Astrocyte (in vitro differentiated cells and primary cell): Measurements from ENCODE around the gene LOC128125822.

Experiments
- DNase-seq: peaks from one replicate; pipeline ENCODE4 v3.0.0-alpha.2; 2010; ENCODE audit warnings: low read depth
- FAIRE-seq: peaks from 2 replicates; lab custom pipeline; 2011; peaks lifted over from hg19 to GRCh38; lab: Jason Lieb, UNC
- H2AFZ ChIP-seq: 2 replicates; pipeline ENCODE4 v1.6.0; 2012; ENCODE audit warnings: low read depth, low read length, inconsistent platforms
- H3K27ac ChIP-seq: 2 replicates; pipeline ENCODE4 v1.5.1; 2011; ENCODE audit warnings: low read depth, low read length, inconsistent platforms
- H3K27me3 ChIP-seq: 2 replicates; pipeline ENCODE4 v1.6.0; 2011; ENCODE audit warnings: low read length, inconsistent platforms; ENCODE audit not compliant: insufficient read depth
- H3K36me3 ChIP-seq: 2 replicates; pipeline ENCODE4 v1.5.1; 2011; ENCODE audit warnings: low read length, inconsistent platforms; ENCODE audit not compliant: insufficient read depth
- H3K4me1 ChIP-seq: 2 replicates; pipeline ENCODE4 v1.5.1; 2011; ENCODE audit warnings: low read length, inconsistent platforms; ENCODE audit not compliant: insufficient read depth
- H3K4me2 ChIP-seq: 2 replicates; pipeline ENCODE4 v1.6.0; 2012; ENCODE audit warnings: low read length, inconsistent platforms
- H3K4me3 ChIP-seq: 2 replicates; pipeline ENCODE4 v1.5.1; 2011; ENCODE audit warnings: low read depth, mild to moderate bottlenecking, low read length, inconsistent platforms; ENCODE audit not compliant: insufficient read depth
- H3K79me2 ChIP-seq: 2 replicates; pipeline ENCODE4 v1.6.0; 2012; ENCODE audit warnings: mild to moderate bottlenecking, low read length, inconsistent platforms; ENCODE audit not compliant: insufficient read depth
- H3K9ac ChIP-seq: 2 replicates; pipeline ENCODE4 v1.6.0; 2012; ENCODE audit warnings: mild to moderate bottlenecking, low read length, inconsistent platforms
- H3K9me3 ChIP-seq: 2 replicates; pipeline ENCODE4 v1.5.1; 2012; ENCODE audit warnings: low read depth, mild to moderate bottlenecking, low read length, inconsistent platforms; ENCODE audit not compliant: insufficient read depth
- H4K20me1 ChIP-seq: 2 replicates; pipeline ENCODE4 v1.6.0; 2012; ENCODE audit warnings: low read length, inconsistent platforms; ENCODE audit not compliant: insufficient read depth
- H3K27ac Mint-ChIP-seq: one replicate; pipeline ENCODE4 v1.8.0; 2021; ENCODE audit warnings: mild to moderate bottlenecking, mixed read lengths; ENCODE audit not compliant: unreplicated experiment
- H3K27me3 Mint-ChIP-seq: one replicate; pipeline ENCODE4 v1.8.0; 2021; ENCODE audit warnings: low read depth, mixed read lengths; ENCODE audit not compliant: unreplicated experiment
- H3K36me3 Mint-ChIP-seq: one replicate; pipeline ENCODE4 v1.8.0; 2021; ENCODE audit warnings: low read depth, mixed read lengths; ENCODE audit not compliant: unreplicated experiment
- H3K4me1 Mint-ChIP-seq: one replicate; pipeline ENCODE4 v1.8.0; 2021; ENCODE audit warnings: low read depth, mixed read lengths; ENCODE audit not compliant: unreplicated experiment
- H3K4me3 Mint-ChIP-seq: one replicate; pipeline ENCODE4 v1.8.0; 2021; ENCODE audit warnings: mild to moderate bottlenecking, moderate library complexity, mixed read lengths; ENCODE audit not compliant: unreplicated experiment
- H3K9me3 Mint-ChIP-seq: one replicate; pipeline ENCODE4 v1.8.0; 2021; ENCODE audit warnings: mild to moderate bottlenecking, mixed read lengths; ENCODE audit not compliant: unreplicated experiment
- CTCF ChIP-seq: IDR thresholded peaks from 2 replicates; pipeline ENCODE4 v1.5.1; 2011; ENCODE audit warnings: low read depth, mild to moderate bottlenecking, inconsistent platforms, low read length, moderate library complexity; ENCODE audit not compliant: insufficient read depth
- EZH2 ChIP-seq: IDR thresholded peaks from 2 replicates; pipeline ENCODE4 v1.6.1; 2012; ENCODE audit warnings: mild to moderate bottlenecking, low read length, inconsistent platforms; ENCODE audit not compliant: insufficient read depth

LOC128125822 gene

GRCh38 chr6:63558278-63558677 lies 14.0 kb upstream of the LOC128125822 start:
- Histone ChIP-seq H2AFZ (no peak overlapping the region), H4K20me1 (no peaks in the 10 kb centered on the region), H3K4me3 (no peak overlapping the region), H3K4me2 (no peak overlapping the region), H3K9me3 (no peaks in the 10 kb centered on the region), H3K9ac (no peak overlapping the region), H3K27ac (no peak overlapping the region), H3K27me3 (peaks cover 2% of the 10 kb centered on the region), H3K4me1 (no peaks in the 10 kb centered on the region), H3K36me3 (no peaks in the 10 kb centered on the region), H3K79me2 (no peaks in the 10 kb centered on the region)
- Mint-ChIP-seq H3K27ac (no peak overlapping the region), H3K4me1 (peaks cover 13% of the 10 kb centered on the region), H3K9me3 (peaks cover 2% of the 10 kb centered on the region), H3K4me3 (no peak overlapping the region), H3K36me3 (no peaks in the 10 kb centered on the region), H3K27me3 (no peaks in the 10 kb centered on the region)
- DNase-seq (no peak), FAIRE-seq (no peak)
- TF ChIP-seq CTCF: no peak
- TF ChIP-seq EZH2: no peak

GRCh38 chr6:63560801-63561287 lies 11.4 kb upstream of the LOC128125822 start:
- FAIRE-seq (no peak), DNase-seq (peak; percentile 38)
- H3K27me3 ChIP-seq: no peaks in the 10 kb centered on the region
- no peak overlapping the region for H3K4me2 ChIP-seq
- Mint-ChIP-seq H3K4me3 (no peak overlapping the region), H3K9me3 (peaks cover 2% of the 10 kb centered on the region), H3K27me3 (no peaks in the 10 kb centered on the region), H3K27ac (peak overlapping the region; percentile 84), H3K36me3 (no peaks in the 10 kb centered on the region), H3K4me1 (peaks cover 20% of the 10 kb centered on the region)
- H3K4me1 ChIP-seq: no peaks in the 10 kb centered on the region
- no peak overlapping the region for H3K4me3 ChIP-seq
- H3K79me2 ChIP-seq: no peaks in the 10 kb centered on the region
- no peaks in the 10 kb centered on the region for H3K36me3 ChIP-seq
- no peak overlapping the region for H3K27ac ChIP-seq
- no peaks in the 10 kb centered on the region for H3K9me3 ChIP-seq
- no peak overlapping the region for H3K9ac ChIP-seq
- TF ChIP-seq EZH2: no peak
- no peak for TF ChIP-seq CTCF
- no peak overlapping the region for H2AFZ ChIP-seq
- no peaks in the 10 kb centered on the region for H4K20me1 ChIP-seq

GRCh38 chr6:63561288-63561687 lies 11.0 kb upstream of the LOC128125822 start:
- Histone ChIP-seq H3K4me2 (no peak overlapping the region), H3K27me3 (no peaks in the 10 kb centered on the region), H2AFZ (no peak overlapping the region), H3K4me1 (no peaks in the 10 kb centered on the region), H3K79me2 (no peaks in the 10 kb centered on the region), H4K20me1 (no peaks in the 10 kb centered on the region), H3K36me3 (no peaks in the 10 kb centered on the region), H3K27ac (no peak overlapping the region), H3K4me3 (no peak overlapping the region), H3K9me3 (no peaks in the 10 kb centered on the region), H3K9ac (no peak overlapping the region)
- Mint-ChIP-seq H3K27me3 (no peaks in the 10 kb centered on the region), H3K36me3 (no peaks in the 10 kb centered on the region), H3K4me1 (peaks cover 24% of the 10 kb centered on the region), H3K9me3 (peaks cover 2% of the 10 kb centered on the region), H3K27ac (no peak overlapping the region), H3K4me3 (no peak overlapping the region)
- TF ChIP-seq EZH2: no peak
- no peak for TF ChIP-seq CTCF
- no peak for FAIRE-seq
- no peak for DNase-seq
